HCT116 (cell line): ENCODE results near the gene CCR7.

Source experiments
- CEBPB ChIP-seq: IDR thresholded peaks from 2 replicates; pipeline ENCODE4 v1.6.1; 2012; ENCODE audit warnings: low read depth
- ELF1 ChIP-seq: IDR thresholded peaks from 2 replicates; pipeline ENCODE4 v1.6.1; 2012; ENCODE audit warnings: low read depth, borderline replicate concordance
- EZH2 ChIP-seq: fragments of 200-600 bp; sonication (generic); IDR thresholded peaks from 2 replicates; pipeline ENCODE4 v1.6.1; 2017; ENCODE audit warnings: antibody characterized with exemption, mixed run types
- FOSL1 ChIP-seq: IDR thresholded peaks from 2 replicates; pipeline ENCODE4 v1.6.1; 2012; ENCODE audit warnings: low read depth
- POLR2A ChIP-seq: IDR thresholded peaks from 2 replicates; pipeline ENCODE4 v1.7.0; 2011; ENCODE audit warnings: borderline replicate concordance; ENCODE audit not compliant: insufficient read depth, insufficient read length; ENCODE audit errors: extremely low read depth
- POLR2AphosphoS5 ChIP-seq: IDR thresholded peaks from 2 replicates; pipeline ENCODE4 v1.6.1; 2011; ENCODE audit warnings: mild to moderate bottlenecking, low read depth, low read length, moderate library complexity
- SIN3A ChIP-seq: IDR thresholded peaks from 2 replicates; pipeline ENCODE4 v1.6.1; 2012; ENCODE audit warnings: low read depth
- TCF7L2 ChIP-seq: IDR thresholded peaks from 2 replicates; pipeline ENCODE4 v1.7.0; 2011; ENCODE audit warnings: borderline replicate concordance, inconsistent platforms; ENCODE audit not compliant: insufficient read depth, insufficient read length; ENCODE audit errors: extremely low read depth
- YY1 ChIP-seq: IDR thresholded peaks from 2 replicates; pipeline ENCODE4 v1.6.1; 2011; ENCODE audit warnings: low read length, low read depth, moderate library complexity, mild to moderate bottlenecking; ENCODE audit not compliant: insufficient replicate concordance; ENCODE audit errors: extremely low read depth
- TF ChIP-seq, protein P1 (sequence below), 3 experiments: fragments of 200-600 bp in 1 of 3; sonication (generic) in 1 of 3; IDR thresholded peaks in 2 of 3; conservative IDR thresholded peaks in 1 of 3; 2 replicates each; pipeline ENCODE4 v1.5.1; 2012 to 2017; ENCODE audit warnings: low read depth in 2 of 3, low read length in 2 of 3, antibody characterized with exemption in 1 of 3, borderline replicate concordance in 1 of 3, control low read depth in 1 of 3, mild to moderate bottlenecking in 1 of 3, mixed read lengths in 1 of 3, mixed run types in 1 of 3, moderate library complexity in 1 of 3; ENCODE audit not compliant: insufficient read depth in 1 of 3
- TF ChIP-seq, protein P2 (sequence below): IDR thresholded peaks from 2 replicates; pipeline ENCODE4 v1.6.1; 2012

DNA sequence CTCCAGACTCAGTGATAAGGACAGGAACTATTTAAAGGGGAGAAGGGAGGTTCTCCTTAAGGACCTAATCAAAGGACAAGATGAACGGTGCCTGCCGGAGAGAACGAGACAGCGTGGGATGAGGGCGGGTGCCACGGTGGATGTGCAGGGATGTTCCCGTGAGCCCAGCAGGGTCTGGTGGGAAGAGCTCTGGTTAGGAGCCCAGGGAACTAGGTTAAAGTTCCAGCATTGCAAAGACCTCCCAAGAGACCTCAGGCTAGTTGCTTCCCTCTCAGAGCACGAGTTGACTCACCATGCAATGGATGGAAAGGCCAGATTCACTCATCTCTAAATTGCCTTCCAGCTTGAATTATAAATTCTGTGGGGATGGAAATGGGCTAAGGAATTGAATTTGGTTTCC, 14.7 kb downstream of the CCR7 start:
- TF ChIP-seq, protein P1, sequence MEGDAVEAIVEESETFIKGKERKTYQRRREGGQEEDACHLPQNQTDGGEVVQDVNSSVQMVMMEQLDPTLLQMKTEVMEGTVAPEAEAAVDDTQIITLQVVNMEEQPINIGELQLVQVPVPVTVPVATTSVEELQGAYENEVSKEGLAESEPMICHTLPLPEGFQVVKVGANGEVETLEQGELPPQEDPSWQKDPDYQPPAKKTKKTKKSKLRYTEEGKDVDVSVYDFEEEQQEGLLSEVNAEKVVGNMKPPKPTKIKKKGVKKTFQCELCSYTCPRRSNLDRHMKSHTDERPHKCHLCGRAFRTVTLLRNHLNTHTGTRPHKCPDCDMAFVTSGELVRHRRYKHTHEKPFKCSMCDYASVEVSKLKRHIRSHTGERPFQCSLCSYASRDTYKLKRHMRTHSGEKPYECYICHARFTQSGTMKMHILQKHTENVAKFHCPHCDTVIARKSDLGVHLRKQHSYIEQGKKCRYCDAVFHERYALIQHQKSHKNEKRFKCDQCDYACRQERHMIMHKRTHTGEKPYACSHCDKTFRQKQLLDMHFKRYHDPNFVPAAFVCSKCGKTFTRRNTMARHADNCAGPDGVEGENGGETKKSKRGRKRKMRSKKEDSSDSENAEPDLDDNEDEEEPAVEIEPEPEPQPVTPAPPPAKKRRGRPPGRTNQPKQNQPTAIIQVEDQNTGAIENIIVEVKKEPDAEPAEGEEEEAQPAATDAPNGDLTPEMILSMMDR (IDR thresholded peaks at IDR 0.05 in 2 of 3, conservative IDR thresholded peaks at IDR 0.05 in 1 of 3; ENCODE audit: borderline replicate concordance in 1 of 3, insufficient read depth in 1 of 3, low read depth in 2 of 3, low read length in 2 of 3), result no peak
- TF ChIP-seq POLR2A (no peak), SIN3A (no peak), ELF1 (no peak), YY1 (no peak), EZH2 (no peak), FOSL1 (no peak), POLR2AphosphoS5 (no peak), TCF7L2 (no peak), CEBPB (no peak)
- TF ChIP-seq, protein P2, sequence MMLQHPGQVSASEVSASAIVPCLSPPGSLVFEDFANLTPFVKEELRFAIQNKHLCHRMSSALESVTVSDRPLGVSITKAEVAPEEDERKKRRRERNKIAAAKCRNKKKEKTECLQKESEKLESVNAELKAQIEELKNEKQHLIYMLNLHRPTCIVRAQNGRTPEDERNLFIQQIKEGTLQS, result no peak
